Esophagus muscularis mucosa (tissue), 4 donors: ENCODE measurements around the gene TFAP2C. TPM values are rescaled to one million over a fixed set of nuclear protein-coding genes. Genes with fewer than 3 reads are reported as not detected.

Source experiments
- DNase-seq: peaks from one replicate; pipeline ENCODE4 v3.0.0-alpha.2; 2017; ENCODE audit errors: extremely low spot score
- H3K27ac ChIP-seq, 4 donors: fragments of 200-600 bp; sonication (generic); replicated peaks in 1 of 4; 1 replicate in 3 of 4; 2 replicates in 1 of 4; pipeline ENCODE4 v1.5.1; 2016 to 2019; ENCODE audit warnings: mild to moderate bottlenecking in 1 of 4
- H3K27me3 ChIP-seq, 4 donors: fragments of 200-600 bp; sonication (generic); one replicate each; pipeline versions ENCODE4 v1.5.1 to v1.6.0; 2016 to 2019
- H3K36me3 ChIP-seq, 4 donors: fragments of 200-600 bp; sonication (generic); one replicate each; pipeline ENCODE4 v1.5.1; 2016 to 2019
- H3K4me1 ChIP-seq, 4 donors: fragments of 200-600 bp; sonication (generic); one replicate each; pipeline ENCODE4 v1.5.1; 2016 to 2019
- H3K4me3 ChIP-seq, 4 donors: fragments of 200-600 bp; sonication (generic); 1 replicate in 2 of 4; 2 replicates in 2 of 4; pipeline ENCODE4 v1.5.1; 2016 to 2019; ENCODE audit warnings: mild to moderate bottlenecking in 4 of 4, moderate library complexity in 1 of 4
- H3K9me3 ChIP-seq, 4 donors: fragments of 200-600 bp; sonication (generic); 1 replicate in 3 of 4; 2 replicates in 1 of 4; pipeline ENCODE4 v1.5.1; 2016 to 2019
- CTCF ChIP-seq, 3 experiments: fragments of 200-600 bp in 2 of 3; fragments of 450-650 bp in 1 of 3; sonication (generic) in 2 of 3; IDR thresholded peaks; one replicate each; pipeline ENCODE4 v1.5.1; 2017 to 2019; ENCODE audit warnings: antibody characterized with exemption in 3 of 3, mild to moderate bottlenecking in 2 of 3, moderate library complexity in 1 of 3
- EP300 ChIP-seq: sonication (generic); formaldehyde crosslinking; IDR thresholded peaks from one replicate; pipeline ENCODE4 v1.6.1; 2017; ENCODE audit warnings: antibody characterized with exemption
- POLR2A ChIP-seq: fragments of 450-650 bp; IDR thresholded peaks from one replicate; pipeline ENCODE4 v1.6.1; 2017; ENCODE audit warnings: antibody characterized with exemption, moderate library complexity, mild to moderate bottlenecking, low read depth
- POLR2AphosphoS5 ChIP-seq, 2 donors: sonication (generic); formaldehyde crosslinking; IDR thresholded peaks; one replicate each; pipeline ENCODE4 v1.6.1; 2017; ENCODE audit warnings: antibody characterized with exemption in 2 of 2
- WGBS: methylation state at CpG from one replicate; pipeline ENCODE4 v1.1.5; 2018; 5-methylcytosine and 5-hydroxymethylcytosine counted together
- intact Hi-C: fragments of 100-400 bp; cut with DNase I; formaldehyde crosslinking; loops from one replicate; pipeline ENCODE4 v1.15.1; 2023
- total RNA-seq, 4 donors: library from RNA; depleted of rRNA; stranded (reverse); fragments of >200 nt; gene quantifications; one replicate each; pipeline versions ENCODE4 v1.1.0 to v1.2.1, GENCODE V29; 2016

TFAP2C gene
- total RNA-seq, 4 donors from 2014 or later: 1.9 to 3.4 (median 2.4) TPM

GRCh38 chr20:56625837-56626236, 3.3 kb upstream of the TFAP2C start:
- Histone ChIP-seq H3K4me3 (no peak overlapping the region), H3K9me3 (no peaks in the 10 kb centered on the region), H3K27ac (no peak overlapping the region), H3K4me1 (peaks cover 40 to 60% (median 57%) of the 10 kb centered on the region in 4 donors), H3K27me3 (peaks cover 5 to 77% (median 55%) of the 10 kb centered on the region in 4 donors), H3K36me3 (no peaks in the 10 kb centered on the region)
- TF ChIP-seq CTCF (IDR thresholded peaks at IDR 0.05) (no peak), EP300 (no peak), POLR2A (no peak), POLR2AphosphoS5 (IDR thresholded peaks at IDR 0.05) (no peak)
- intact Hi-C loops: no loop called here
- no peak for DNase-seq
- WGBS: 42% methylated on average over 22 of the region's 22 CpGs

- 2% methylated on average over 13 of the region's 60 CpGs for WGBS
- Histone ChIP-seq H3K27me3 (peaks cover 5 to 84% (median 62%) of the 10 kb centered on the region in 4 donors), H3K9me3 (no peaks in the 10 kb centered on the region), H3K36me3 (no peaks in the 10 kb centered on the region), H3K4me1 (peaks cover 43 to 67% (median 64%) of the 10 kb centered on the region in 4 donors), H3K27ac (no peak overlapping the region), H3K4me3 (peak overlapping the region in 2 of 4 donors; percentile 7 to 20)
- no peak for DNase-seq
- intact Hi-C loops: no loop called here
- TF ChIP-seq CTCF (IDR thresholded peaks at IDR 0.05) (peak in 1 of 3 experiments; percentile 11), EP300 (no peak), POLR2A (no peak)
These were observed 2.6 kb upstream of the TFAP2C start for GRCh38 chr20:56626367-56627121.

- intact Hi-C loops: no loop called here
- peaks cover 5 to 90% (median 64%) of the 10 kb centered on the region in 4 donors for H3K27me3 ChIP-seq
- H3K27ac ChIP-seq: no peak overlapping the region
- WGBS: 26% methylated on average over 26 of the region's 45 CpGs
- H3K36me3 ChIP-seq: no peaks in the 10 kb centered on the region
- H3K9me3 ChIP-seq: no peaks in the 10 kb centered on the region
- peaks cover 43 to 70% (median 64%) of the 10 kb centered on the region in 4 donors for H3K4me1 ChIP-seq
- TF ChIP-seq EP300 (no peak), CTCF (IDR thresholded peaks at IDR 0.05) (no peak), POLR2AphosphoS5 (IDR thresholded peaks at IDR 0.05) (no peak), POLR2A (no peak)
- peak overlapping the region in 2 of 4 donors; percentile 57 to 70 for H3K4me3 ChIP-seq
- no peak for DNase-seq
These were observed 1.7 kb upstream of the TFAP2C start for GRCh38 chr20:56627122-56628014.

GRCh38 chr20:56628015-56628872, 862 bp upstream of the TFAP2C start:
- peak overlapping the region; percentile 57 to 70 (median 66) for H3K4me3 ChIP-seq
- intact Hi-C loops: no loop called here
- no peak overlapping the region for H3K27ac ChIP-seq
- TF ChIP-seq EP300 (no peak), POLR2A (no peak), CTCF (IDR thresholded peaks at IDR 0.05) (no peak), POLR2AphosphoS5 (IDR thresholded peaks at IDR 0.05) (no peak)
- DNase-seq: no peak
- peaks cover 5 to 95% (median 64%) of the 10 kb centered on the region in 4 donors for H3K27me3 ChIP-seq
- H3K9me3 ChIP-seq: no peaks in the 10 kb centered on the region
- 15% methylated on average over 32 of the region's 48 CpGs for WGBS
- H3K4me1 ChIP-seq: peaks cover 43 to 70% (median 64%) of the 10 kb centered on the region in 4 donors
- no peaks in the 10 kb centered on the region for H3K36me3 ChIP-seq
